ENCODE measurements around the gene HLCS.

HLCS gene

DNA sequence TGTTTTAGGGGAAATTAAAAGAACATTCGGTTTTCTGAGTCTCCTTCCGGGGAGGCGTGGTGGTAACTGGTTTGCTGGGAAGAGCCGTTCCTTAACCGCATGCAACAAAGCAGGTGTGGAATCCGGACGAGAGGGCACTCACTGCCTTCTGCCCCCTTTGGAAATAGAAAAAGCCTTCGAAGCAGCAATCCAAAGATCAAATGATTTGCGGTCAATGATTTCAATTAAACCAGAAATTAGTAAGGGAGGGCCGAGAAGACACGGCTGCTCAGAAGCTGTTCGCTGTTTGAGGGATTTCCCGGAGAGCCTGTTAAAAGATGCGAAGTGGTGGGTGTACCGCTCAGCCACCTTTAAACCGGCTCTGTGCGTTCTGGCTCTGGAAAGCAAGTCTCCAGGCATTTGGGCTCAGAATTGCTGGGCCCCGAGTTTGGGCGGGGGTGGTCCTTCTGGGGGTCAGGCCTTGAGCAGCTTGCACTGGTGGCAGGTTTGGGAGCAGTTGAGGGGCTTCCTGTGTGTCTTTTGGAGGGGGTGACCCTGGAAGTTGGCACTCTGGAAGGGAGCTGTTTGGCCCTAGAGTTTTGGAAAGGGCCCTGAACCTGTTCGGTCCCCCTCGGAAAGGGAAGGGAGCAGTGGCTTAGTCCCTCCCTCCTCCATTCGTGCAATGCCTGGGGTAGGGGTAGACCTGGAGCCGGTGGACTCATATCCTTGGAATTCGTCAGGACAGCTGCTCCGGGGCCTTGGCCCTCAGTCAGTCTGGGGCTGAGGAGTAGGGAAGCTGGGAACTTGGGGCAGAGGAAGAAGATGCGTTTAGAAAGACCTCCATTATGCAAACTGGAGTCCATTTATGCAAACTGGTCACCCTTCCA lies 264.5 kb downstream of the HLCS start:
- no peaks in the 10 kb centered on the region for H3K4me1 ChIP-seq (ENCODE audit: low read length)
- H4K20me1 ChIP-seq (ENCODE audit: insufficient read depth, low read length): no peaks in the 10 kb centered on the region
- no peaks in the 10 kb centered on the region for H3K9me3 ChIP-seq (ENCODE audit: insufficient read depth, low read length)
- no peaks in the 10 kb centered on the region for H3K27me3 ChIP-seq (ENCODE audit: low read depth, low read length)
- no peaks in the 10 kb centered on the region for H3K36me3 ChIP-seq (replicated peaks; ENCODE audit: low read depth, low read length)
- no peak overlapping the region for H3K4me2 ChIP-seq (ENCODE audit: low read length)
- no peak overlapping the region for H2AFZ ChIP-seq (ENCODE audit: low read depth, low read length)
- no peaks in the 10 kb centered on the region for H3K79me2 ChIP-seq (ENCODE audit: low read length)
- no peak overlapping the region for H3K4me3 ChIP-seq (ENCODE audit: low read length)
- no peak overlapping the region for H3K9ac ChIP-seq (ENCODE audit: low read length)
- no peak for TF ChIP-seq EZH2phosphoT487 (IDR thresholded peaks at IDR 0.05; ENCODE audit: low read depth)
- TF ChIP-seq, protein P1, sequence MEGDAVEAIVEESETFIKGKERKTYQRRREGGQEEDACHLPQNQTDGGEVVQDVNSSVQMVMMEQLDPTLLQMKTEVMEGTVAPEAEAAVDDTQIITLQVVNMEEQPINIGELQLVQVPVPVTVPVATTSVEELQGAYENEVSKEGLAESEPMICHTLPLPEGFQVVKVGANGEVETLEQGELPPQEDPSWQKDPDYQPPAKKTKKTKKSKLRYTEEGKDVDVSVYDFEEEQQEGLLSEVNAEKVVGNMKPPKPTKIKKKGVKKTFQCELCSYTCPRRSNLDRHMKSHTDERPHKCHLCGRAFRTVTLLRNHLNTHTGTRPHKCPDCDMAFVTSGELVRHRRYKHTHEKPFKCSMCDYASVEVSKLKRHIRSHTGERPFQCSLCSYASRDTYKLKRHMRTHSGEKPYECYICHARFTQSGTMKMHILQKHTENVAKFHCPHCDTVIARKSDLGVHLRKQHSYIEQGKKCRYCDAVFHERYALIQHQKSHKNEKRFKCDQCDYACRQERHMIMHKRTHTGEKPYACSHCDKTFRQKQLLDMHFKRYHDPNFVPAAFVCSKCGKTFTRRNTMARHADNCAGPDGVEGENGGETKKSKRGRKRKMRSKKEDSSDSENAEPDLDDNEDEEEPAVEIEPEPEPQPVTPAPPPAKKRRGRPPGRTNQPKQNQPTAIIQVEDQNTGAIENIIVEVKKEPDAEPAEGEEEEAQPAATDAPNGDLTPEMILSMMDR (IDR thresholded peaks at IDR 0.05; ENCODE audit: low read depth, low read length): no peak
- no peak overlapping the region for H3K27ac ChIP-seq (ENCODE audit: low read length)

DNA sequence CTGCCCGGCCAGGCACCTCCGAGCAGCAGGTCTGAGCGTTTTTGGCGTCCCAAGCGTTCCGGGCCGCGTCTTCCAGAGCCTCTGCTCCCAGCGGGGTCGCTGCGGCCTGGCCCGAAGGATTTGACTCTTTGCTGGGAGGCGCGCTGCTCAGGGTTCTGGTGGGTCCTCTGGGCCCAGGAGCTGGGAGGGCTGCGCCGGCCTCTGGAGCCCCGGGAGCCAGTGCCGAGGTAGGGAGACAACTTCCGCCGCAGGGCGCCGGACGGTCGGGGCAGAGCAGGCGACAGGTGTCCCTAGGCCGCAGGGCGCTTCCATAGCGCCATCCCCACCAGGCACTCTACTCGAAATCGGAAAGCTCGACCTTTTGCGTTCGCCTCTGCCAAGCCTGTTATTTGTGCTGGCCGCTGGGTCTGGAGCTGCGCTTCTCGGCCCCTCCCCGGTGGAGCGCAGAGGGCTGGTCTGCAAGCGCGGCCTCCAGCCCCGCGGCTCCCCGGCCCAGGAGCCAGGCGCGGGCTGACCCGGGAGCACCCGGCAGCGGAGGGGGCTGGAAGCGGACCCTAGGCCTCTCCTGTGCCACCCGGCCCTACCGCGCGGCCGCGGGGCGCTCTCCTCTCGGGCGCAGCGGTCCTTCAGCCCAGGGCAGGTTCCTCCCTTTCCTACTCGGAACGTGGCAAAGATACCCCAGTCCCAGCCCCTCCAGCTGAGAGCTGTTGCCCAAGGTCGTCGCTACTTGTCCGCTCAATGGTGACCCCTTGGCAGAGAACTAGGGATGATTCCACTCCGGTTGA lies 265.3 kb downstream of the HLCS start:
- Histone ChIP-seq H3K4me1 (ENCODE audit: low read length) (no peaks in the 10 kb centered on the region), H3K79me2 (ENCODE audit: low read length) (no peaks in the 10 kb centered on the region), H3K9me3 (ENCODE audit: insufficient read depth, low read length) (no peaks in the 10 kb centered on the region), H3K4me3 (ENCODE audit: low read length) (no peak overlapping the region), H3K27me3 (ENCODE audit: low read depth, low read length) (no peaks in the 10 kb centered on the region), H4K20me1 (ENCODE audit: insufficient read depth, low read length) (no peaks in the 10 kb centered on the region), H2AFZ (ENCODE audit: low read depth, low read length) (no peak overlapping the region), H3K27ac (ENCODE audit: low read length) (no peak overlapping the region), H3K9ac (ENCODE audit: low read length) (no peak overlapping the region), H3K4me2 (ENCODE audit: low read length) (no peak overlapping the region), H3K36me3 (replicated peaks; ENCODE audit: low read depth, low read length) (no peaks in the 10 kb centered on the region)
- TF ChIP-seq, protein P1 (IDR thresholded peaks at IDR 0.05; ENCODE audit: low read depth, low read length): no peak
- TF ChIP-seq EZH2phosphoT487 (IDR thresholded peaks at IDR 0.05; ENCODE audit: low read depth): no peak

Measured in OCI-LY3 (cell line).